GM18517 (cell line): ENCODE measurements around the gene ZNF585A.

Experiments used
- ATAC-seq: cut with Tn5 transposase; IDR thresholded peaks from one replicate; pipeline ENCODE4 v1.9.1; 2021; ENCODE audit warnings: mild to moderate bottlenecking, moderate library complexity; ENCODE audit not compliant: unreplicated experiment

The ZNF585A gene

DNA sequence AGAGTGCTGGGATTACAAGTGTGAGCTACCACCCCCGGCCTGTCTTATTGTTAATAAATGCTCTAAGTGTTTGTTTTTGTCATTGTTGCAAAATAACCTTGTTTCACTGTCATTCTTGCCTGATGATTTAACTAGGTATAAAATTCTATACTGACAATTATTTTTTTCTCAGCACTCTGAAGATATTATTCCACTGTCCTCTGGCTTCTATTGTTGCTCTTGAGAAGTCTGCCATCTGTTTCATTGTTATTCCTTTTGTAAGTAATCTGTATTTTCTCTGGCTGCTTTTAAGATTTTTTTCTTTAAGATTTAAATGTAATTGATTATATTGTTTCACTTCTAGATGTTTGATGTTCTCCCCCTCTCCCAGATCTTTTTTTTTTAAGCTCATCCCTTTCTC, 76.6 kb downstream of the ZNF585A start:
- no peak for ATAC-seq
